Stimulated activated CD4-positive, alpha-beta T cell treated with anti-CD3 and anti-CD28 coated beads, TNF-alpha, amount 100 ng/mL, for 4 hours (primary cell): ENCODE measurements around the gene TMEM178B.
"Not testable (repeated sequence)": the region's sequence is repeated elsewhere in the genome, so short reads cannot be mapped to it uniquely, and the experiment has no call there.

ENCODE experiments used
- DNase-seq, 3 experiments: peaks; one replicate each; pipeline ENCODE4 v3.0.0-alpha.2; 2020; ENCODE audit warnings: low read depth in 3 of 3

Gene TMEM178B

DNA sequence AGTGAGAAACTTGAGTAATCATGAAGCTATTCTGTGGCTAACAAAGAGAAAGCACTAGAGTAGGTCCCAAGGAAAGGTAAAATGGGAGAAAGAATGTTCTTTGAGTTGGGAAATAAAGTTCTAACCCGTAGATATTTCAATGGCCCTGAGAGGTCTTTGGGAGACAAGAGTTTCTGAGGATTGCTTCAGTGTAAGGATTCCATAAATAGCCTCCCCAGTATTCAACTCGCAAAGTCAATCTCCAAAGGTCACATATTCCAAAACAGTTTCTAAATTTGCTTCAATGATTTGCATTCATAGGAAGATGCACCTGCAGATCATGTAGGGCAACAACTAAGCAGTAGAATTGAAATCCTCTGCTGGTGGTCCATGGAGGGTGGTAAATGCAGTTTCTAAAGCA is 238.5 kb downstream of the TMEM178B start:
- no peak for DNase-seq

DNA sequence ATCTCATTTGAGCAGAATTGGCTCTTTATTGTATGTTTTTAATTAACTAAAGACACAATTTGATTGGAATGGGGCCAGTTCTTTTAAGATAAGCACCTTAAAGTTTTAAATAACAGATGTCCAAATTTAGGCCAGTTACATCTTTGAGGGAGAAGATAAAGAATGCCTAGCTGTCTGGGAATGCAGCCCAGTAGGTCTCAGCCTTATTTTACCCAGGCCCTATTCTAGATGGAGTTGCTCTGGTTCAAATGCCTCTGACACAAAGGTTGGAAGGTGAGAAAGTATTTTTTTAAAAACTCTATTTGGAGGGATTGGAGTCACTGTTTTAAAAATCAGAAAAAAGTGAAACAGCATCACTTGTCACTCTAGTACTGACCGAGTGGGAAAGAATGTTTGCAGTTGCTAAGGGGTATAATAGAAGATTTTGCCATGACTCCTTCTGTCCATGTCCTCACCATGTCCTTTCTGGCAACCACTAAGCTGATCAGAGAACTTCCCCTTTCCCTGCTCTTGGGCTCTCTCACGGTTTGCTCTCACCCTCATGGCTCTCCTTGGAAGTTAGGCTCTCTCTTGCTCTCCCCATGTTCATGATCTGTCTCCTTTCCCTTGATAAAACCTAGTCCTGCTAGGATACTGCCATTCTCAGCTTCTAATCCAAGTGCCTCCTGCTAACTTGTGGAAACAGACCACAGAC is 239.1 kb downstream of the TMEM178B start:
- no peak for DNase-seq

DNA sequence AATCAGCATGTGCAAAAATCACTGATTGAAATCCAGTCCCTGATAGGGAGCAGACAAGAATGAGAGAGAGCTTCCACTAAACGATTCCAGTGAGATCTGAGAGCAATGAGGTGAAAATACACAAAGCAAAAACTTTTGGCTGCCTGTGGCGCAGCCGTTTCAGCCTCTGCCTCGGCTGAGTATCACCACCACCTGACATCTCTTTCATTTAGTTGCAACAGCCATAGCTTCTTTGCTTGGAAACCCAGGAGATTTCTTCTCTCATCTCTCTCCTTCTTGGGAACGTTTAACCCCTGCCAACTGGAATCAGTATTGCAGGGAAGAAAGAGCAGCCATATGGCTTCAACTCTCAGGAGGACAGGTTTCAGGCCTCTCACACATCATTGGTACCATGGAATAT is 240.0 kb downstream of the TMEM178B start:
- DNase-seq = no peak

DNA sequence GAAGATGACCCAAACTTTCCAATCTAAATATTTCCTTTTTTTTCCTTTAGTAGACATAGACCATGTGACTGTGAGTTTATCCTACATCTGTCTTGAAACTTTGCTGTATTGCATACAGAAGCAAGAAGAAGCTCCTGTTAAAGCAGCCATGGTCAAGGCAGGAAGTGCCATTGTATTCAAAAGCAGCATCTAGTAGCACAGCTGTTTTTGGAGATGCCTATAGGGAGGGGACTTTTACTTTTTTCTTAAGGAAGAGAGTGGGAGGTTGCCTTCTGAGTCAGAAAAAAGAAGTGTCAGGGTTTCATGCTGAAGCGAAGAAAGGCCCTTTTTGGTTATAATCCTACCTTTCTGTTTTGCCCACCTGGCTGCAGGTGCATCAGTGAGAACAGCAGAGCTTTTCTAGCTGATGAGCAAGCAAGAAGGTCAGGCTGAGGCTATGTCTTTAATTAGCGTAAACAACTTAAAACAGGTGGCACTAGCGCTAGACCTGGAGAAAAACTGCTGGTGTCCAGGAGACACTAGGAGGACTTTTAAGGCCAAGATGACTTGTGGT is 243.2 kb downstream of the TMEM178B start:
- no peak for DNase-seq

DNA sequence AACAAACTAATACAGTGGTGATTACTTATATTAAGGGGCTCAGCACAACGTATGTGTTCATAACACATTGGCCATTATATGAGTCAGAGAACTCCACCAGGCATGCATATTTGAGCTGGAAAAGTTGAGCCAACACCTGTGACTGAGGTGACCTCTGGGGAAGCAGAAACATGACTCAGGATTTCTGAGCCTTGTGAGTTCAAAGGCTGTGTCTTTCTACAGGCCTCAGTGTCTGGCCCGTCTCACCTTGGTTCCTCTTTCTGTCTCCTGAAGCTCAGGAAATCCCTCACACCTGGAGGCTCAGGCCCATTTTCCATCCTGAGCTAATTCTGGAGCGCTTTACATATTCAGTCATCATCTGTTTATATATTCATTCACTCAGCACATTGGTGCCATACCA is 246.4 kb downstream of the TMEM178B start:
- DNase-seq = no peak

DNA sequence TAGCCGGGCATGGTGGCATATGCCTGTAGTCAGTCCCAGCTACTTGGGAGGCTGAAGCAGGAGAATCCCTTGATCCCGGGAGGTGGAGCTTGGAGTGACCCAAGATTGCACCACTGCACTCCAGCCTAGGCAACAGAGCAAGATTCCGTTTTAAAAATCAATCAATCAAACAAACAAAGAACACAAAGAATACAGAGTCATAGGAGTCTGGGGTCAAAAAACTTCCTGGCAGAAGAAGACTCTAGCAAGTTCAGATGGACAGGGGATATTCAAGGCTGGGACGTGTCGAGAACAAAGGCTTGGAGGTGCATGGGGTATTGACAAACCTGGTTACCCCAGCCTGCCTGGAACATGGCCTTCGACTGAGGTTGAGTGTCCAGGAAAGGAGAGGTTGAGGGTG is 248.5 kb downstream of the TMEM178B start:
- DNase-seq = no peak

DNA sequence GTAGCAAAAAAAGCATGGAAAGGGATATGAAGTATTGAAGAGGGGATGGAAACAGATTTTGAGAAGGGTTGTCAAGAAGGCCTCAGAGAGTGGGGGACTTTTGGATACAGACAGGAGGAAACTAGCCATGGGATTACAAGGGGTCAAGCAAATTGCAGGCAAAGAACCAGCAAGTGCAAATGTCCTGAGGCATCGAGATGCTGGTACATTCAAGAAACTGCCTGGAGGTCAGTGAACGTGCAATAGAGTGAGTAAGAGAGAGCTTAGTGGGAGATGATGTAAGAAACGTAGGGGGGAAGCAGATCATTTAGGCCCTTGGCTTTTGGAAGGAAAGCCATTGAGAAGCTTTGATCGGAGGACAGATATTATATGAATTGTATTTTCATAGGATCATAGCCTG is 250.0 kb downstream of the TMEM178B start:
- DNase-seq = no peak

DNA sequence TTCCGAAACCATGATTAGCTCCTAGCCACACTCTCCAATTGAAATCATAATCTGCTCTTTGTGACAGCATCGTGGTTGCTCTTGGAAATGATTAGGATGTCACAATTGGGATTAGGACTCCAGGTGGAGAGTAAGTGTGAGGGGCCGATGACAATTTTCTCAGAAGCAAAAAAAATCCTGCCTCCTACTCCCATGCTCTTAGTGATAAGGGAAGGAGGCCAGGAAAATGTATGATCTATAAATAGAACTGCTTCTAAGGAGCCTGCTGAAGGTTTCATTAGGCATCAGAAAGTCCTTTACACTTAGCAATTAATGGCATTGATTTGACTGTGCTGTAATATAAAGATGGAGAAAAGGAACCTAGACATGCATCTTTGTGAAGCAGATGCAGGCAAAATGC is 251.0 kb downstream of the TMEM178B start:
- no peak for DNase-seq

DNA sequence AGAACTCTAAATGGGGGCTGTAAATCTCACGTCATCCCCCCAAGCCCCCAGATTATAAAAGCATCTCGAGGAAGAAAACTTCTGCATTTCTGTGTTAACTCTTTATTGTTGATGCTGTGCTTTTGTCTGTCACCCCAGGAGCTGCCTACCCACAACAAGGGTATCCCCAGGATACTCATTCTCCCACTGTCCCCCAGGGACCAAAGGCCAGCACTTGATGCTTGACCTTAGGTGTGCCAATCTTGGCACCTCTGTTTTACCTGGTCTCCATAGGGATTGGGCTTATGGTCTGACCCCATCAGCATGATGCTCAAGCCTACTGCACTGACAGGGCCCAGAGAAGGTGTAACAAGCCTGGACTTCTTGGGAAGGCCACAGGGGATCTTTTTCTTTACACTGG is 251.4 kb downstream of the TMEM178B start:
- no peak for DNase-seq

DNA sequence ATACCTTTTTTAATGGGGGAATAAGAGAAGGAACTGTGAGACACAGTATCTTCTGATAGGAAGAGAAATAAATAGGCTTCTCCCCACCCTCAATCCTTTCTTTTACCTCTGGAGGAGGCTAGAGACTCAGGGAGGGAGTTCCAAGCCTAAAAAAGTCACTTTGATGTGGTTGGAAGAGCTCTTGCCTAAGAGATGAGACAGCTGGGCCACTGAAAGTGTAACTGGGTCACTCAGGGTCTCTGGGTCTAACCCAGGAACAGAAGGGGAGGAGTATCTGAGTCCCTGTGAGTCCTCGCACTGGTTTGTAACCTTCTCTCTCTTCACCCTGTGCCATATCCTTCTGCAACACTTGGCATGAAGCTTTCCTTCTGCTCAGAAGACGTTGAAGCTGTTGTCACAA is 254.4 kb downstream of the TMEM178B start:
- no peak for DNase-seq

DNA sequence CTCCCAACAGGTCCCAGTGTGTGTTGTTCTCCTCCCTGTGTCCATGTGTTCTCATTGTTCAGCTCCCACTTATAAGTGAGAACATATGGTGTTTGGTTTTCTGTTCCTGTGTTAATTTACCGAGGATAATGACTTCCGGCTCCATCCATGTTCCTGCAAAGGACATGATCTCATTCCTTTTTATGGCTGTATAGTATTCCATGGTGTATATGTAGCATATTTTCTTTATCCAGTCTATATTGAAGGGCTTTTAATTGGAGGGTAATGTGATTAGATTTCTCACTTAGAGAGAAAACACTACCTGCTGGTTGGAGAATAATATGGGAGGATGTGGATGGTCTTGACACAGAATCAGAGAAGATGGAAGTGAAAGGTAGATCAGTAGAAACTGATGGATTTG is 256.4 kb downstream of the TMEM178B start:
- not testable (repeated sequence) for DNase-seq

DNA sequence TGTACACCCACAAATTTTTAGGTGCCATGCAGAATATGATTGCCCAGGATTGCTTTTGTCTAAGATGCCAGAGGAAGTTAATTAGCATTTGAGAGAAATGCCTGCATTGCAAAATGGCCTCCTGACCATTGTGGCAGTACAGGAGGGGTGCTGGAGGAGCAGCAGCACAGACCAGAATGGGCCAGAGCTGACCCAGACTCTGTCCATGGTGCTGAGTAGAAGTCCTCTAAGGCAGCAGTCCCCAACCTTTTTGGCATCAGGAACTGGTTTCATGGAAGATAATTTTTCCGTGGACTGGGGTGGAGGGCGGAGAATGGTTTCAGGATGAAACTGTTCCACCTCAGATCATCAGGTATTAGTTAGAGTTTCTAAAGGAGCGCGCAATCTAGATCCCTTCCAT is 259.6 kb downstream of the TMEM178B start:
- no peak for DNase-seq

DNA sequence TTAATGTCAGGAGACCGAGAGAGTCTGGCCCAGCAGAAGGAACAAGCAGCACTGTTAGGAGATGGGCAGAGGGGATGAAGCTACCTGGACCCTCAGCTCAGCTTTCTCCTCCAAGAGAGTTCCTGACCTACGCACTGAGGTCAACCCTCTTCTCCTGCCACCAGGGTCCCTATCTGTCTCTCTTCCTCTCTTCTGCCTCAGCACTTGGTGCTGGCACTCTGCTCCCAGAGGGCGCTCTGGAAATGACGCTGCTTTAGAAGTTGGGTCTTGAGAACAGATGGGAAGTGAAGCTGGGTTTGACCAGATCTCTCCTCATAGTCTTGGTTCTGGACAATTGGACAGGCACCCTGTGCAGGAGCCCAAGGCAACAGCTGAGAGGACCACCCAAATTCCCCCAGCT is 261.3 kb downstream of the TMEM178B start:
- no peak for DNase-seq

DNA sequence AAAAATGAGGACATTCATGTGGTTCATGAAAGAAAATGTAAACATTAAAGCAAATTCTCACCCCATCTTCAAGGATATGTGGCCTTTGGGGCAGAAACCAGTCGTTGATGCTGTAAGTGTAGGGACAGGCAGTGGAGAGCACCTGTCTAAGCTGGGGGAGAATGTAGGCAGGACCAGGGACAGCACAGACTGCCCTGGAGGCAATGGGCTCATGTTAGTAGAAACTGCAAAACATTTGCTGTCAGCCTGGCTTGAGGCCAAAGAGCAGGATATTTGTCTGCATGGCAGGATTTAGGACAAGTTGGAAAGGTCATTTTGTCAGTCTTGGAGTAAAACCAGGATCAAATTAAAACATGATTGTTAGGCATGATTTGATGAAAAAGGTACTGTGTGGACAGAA is 265.7 kb downstream of the TMEM178B start:
- no peak for DNase-seq

DNA sequence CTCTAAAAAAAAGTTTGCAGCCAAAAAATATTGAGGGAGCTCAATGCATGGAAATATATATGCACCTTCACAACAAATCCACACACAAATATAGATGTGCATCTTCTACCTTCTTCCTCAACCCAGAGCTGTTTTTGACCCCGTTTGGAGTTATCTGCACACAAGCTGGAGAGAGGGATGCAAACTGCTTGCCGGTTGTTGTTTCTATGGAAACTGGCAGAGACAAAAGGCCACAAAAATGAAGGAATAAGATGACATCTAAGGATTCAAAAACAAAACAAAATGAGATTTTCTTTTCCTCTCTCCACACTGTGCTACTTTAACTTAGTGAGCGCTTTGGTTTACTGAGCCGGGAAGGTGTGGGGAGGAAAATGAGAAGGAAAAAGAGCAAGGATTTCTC is 267.1 kb downstream of the TMEM178B start:
- no peak for DNase-seq

DNA sequence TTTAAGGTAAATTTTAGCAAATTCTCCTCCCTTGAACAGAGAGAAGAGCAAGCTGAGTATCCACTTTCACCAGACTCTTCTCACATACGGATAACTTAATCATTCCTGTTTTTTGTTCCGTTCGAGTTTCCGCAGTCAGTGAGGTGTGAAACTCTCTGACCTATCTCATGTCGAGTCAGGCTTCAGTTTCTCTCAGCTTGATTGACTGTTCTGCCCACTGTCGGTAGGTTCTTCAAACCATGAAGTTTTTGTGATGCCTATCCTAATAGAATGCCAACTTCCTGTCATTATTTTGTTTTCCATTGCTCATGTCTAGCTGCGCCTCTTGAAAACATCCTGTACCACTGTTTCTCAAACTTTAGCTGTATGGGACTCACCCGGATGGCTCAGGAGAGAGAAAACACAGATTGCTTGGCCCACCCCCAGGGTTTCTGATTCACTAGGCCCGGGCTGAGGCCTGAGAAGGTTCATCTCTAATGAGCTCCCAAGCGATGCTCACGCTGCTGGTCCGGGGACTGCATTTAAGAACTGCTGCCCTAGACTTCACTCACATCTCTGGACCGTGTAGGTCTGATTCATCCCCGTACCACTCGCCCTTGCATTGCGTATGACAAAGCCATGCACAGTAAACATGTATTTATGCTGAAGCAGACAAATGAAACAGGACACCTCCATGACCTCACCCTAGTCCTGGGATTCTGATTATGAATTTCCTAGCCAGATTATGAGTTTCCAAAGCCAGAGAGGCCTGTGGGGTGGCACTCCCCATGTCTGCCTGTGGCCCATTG is 269.0 kb downstream of the TMEM178B start:
- no peak for DNase-seq

DNA sequence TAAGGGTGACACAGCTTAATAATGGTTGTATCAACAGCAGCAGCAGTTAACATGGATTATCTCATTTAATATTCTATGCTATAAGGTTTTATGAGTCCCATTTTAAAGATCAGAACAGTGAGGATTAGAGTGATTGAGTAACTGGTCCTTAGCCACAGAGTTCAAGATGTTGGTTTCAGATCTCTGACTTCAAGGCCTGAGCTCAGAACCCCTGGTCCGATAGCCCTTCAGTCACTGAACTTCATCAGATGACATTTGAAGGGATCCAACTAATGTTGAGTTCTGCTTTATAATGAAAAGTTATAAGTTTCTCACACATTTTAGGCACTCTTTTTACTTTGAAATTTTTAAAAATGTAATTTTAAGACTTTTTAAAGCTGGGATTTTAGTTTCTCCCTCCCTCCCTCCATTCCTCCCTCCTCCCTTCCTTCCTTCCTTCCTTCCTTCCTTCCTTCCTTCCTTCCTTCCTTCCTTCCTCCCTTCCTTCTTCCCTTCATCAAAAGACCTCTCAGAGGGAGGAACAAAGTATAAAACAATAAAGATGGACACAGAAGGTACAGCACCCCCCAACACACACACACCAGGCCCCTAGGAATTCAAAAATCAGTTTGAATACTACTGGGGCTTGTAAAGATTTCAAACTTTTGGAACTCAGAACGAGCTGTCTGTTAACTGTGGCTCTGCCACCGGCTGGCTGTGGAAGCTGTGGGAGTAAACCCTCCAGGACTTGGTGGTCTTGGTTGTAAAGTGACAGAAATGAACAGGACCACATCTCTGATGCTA is 270.5 kb downstream of the TMEM178B start:
- no peak for DNase-seq

DNA sequence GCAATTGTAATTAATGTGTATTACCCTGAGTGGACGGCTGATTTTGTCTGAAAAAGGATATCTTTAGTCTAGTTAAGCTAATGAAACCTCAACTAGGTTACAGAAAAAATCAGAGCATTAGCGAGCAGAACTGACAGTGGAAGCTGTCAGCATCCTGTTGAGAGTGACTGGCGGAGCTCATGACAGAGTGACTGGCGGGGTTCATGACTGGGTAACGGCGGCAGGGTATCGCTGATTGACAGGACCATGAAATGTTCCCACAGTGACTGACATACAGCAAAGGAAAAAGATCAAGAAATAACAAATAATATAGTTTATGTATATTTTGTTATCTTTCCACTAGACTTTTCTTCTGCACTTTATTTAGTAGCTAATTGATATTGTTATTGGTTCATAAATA is 274.9 kb downstream of the TMEM178B start:
- no peak for DNase-seq

DNA sequence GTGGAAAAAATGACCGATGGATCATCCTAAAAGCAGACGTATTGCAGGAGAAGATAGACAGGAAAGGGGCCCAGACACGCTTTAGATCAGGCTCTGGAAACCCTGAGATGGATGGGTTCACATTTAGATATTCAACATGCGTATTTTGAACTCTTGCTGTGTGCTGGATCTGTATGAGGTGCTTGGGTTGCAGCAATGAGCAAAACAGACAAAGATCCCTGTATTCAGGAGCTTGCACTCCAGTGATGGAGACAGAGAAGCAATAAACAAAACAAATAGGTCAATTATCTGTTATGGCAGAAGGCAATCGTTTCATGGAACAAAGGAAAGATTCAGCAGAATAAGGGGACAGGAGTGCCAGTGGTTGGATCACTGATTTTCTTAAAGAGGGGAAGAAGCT is 275.5 kb downstream of the TMEM178B start:
- no peak for DNase-seq

DNA sequence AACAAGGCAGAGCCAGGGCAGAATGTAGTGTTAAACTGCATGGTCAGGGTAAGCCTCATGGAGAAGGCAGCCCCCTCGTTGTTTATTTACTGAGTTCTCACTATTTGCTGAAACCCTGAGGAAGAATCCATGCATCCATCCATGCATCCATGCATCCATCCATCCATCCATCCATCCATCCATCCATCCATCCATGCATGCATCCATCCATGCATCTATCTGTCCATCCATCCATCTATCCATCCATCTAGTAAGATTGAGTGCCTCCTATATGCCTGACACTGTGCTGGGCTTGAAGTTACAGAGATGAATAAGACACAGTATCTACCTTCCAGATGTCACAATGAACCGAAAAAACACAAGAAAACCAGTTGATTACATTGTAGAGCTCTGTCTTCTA is 275.9 kb downstream of the TMEM178B start:
- no peak for DNase-seq

DNA sequence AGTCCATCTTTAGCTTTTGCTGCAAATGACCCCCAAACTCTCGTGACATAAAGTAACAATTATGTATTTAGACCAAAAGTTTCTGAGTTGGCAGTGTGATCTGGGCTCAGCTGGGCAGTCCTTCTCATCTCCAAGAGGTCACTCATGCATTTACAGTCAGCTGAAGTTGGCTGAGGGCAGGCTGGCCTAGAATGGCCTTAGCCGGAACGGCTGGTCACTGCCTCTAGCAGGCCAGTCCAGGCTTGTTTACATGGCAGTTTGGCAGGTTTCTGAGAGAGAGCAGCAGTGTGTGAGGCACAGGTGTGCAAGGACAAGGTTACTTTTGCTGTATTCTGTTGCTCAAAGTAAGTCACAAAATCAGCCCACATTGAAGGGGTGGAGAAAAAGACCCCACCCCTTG is 277.3 kb downstream of the TMEM178B start:
- no peak for DNase-seq

DNA sequence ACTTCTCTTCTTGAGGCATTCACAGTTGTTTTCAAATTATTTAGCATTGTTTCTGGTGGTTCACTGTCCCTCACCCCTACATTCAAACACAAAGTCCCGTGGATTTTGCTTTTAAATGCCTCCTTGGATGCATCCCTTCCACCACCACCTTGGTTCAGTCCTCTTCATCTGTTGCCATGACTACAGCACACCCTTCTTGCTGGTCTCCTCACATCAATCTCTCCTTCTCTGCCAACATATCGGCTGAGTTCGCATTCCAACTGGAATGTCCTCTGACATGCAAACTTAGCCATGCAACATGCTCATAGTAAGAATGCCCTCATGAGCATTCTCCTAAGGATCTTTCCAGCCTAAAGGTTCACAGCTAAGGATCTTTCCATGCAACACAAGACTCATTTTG is 279.1 kb downstream of the TMEM178B start:
- no peak for DNase-seq

DNA sequence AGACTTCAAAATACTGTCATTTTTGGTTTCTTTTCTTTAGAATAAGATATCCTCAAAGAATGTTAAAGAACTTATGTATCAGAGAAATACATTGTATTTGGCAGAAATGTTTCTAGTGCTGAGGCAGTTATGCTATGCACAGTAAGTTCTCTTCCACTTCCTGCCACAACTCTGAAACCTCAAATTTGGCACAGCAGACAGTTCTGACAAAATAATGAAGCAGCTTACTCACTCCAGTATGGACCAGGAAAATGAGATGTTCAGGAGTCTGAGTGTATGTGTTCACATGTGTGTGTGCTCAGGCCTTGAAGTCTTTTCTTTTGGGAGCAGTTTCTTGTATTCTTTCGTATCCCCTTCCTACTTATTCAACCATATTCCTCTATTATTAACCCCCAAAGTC is 280.4 kb downstream of the TMEM178B start:
- no peak for DNase-seq
